Activated CD4-positive, alpha-beta T cell treated with anti-CD3 and anti-CD28 coated beads for 24 hours (primary cell): ENCODE data around the gene TNFRSF12A.
"Not testable (repeated sequence)": the region's sequence is repeated elsewhere in the genome, so short reads cannot be mapped to it uniquely, and the experiment has no call there.

Experiments used
- DNase-seq, 2 donors: peaks; one replicate each; pipeline ENCODE4 v3.0.0-alpha.2; 2020; ENCODE audit warnings: low read depth in 2 of 2

TNFRSF12A gene

DNA sequence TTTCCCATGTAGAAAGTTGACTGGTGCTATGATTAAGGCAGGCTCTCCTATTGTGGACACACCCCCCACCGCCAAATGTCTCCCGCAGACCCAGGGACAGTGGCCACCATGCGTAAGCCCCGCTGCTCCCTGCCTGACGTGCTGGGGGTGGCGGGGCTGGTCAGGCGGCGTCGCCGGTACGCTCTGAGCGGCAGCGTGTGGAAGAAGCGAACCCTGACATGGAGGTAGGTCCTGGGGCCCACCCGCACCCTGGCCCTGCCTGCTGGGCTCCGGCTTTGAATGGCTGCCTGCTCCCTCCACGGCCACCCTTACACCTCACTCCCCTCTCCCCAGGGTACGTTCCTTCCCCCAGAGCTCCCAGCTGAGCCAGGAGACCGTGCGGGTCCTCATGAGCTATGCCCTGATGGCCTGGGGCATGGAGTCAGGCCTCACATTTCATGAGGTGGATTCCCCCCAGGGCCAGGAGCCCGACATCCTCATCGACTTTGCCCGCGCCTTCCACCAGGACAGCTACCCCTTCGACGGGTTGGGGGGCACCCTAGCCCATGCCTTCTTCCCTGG lies 29.8 kb downstream of the TNFRSF12A start:
- no peak for DNase-seq

- no peak for DNase-seq
Observed at GRCh38 chr16:3050487-3050886, 30.3 kb downstream of the TNFRSF12A start.

- no peak for DNase-seq
Observed at GRCh38 chr16:3051009-3051408, 30.8 kb downstream of the TNFRSF12A start.

DNA sequence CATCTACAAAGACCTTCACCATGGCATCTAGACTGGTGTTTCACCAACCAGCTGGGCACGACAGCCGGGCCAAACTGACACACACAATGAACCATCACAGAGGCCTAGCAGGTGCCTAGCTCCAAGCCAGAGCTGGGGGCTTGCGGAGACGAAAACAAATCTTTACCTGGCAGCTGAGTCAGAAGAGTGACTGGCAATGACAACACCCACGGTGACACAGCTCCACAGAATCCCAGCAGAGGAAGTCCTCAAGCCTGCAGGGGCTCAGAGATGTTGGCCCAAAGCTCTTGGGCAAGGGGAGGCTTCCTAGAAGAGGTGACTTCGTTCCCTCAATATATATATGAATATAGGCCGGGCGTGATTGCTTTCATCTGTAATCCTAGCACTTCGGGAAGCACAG lies 31.3 kb downstream of the TNFRSF12A start:
- no peak for DNase-seq

DNA sequence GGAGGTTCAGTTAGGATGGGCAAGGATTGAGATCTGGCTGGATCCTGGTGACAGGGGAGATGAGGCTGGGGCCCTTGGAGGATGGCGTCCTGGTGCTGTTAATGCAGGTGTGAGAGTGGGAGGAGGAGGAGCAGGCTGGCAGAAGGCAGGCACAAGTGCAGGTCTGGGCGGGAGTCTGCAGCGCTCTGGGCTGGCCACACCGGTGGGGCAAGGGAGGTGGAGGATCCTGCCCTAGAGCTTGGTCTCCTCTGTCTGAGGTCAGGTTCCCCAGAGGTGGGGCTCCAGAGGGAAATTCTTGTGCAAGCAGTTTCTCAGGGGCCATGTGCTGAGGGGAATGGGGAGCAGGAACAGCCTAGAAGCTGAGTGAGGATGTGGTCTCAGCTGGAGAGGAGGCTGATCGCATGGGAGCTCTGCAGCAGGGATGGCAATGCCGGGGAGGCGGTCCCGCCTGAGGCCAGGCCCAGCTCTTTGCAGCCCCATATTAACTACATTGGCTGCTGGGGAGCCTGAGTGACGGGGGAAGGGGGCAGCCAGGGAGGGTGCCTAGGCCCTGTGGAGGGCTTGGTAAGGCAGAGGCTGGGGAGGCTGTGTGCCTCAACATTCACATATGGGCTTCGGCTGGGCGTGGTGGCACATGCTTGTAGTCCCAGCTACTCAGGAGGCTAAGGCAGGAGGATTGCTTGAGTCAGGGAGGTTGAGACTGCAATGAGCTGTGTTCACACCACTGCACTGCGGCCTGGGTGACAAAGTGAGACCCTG lies 32.6 kb downstream of the TNFRSF12A start:
- DNase-seq: not testable (repeated sequence)

- not testable (repeated sequence) for DNase-seq
Observed at GRCh38 chr16:3053330-3053710, 33.2 kb downstream of the TNFRSF12A start.

- DNase-seq: no peak
Observed at GRCh38 chr16:3054965-3055733, 35.0 kb downstream of the TNFRSF12A start.

DNA sequence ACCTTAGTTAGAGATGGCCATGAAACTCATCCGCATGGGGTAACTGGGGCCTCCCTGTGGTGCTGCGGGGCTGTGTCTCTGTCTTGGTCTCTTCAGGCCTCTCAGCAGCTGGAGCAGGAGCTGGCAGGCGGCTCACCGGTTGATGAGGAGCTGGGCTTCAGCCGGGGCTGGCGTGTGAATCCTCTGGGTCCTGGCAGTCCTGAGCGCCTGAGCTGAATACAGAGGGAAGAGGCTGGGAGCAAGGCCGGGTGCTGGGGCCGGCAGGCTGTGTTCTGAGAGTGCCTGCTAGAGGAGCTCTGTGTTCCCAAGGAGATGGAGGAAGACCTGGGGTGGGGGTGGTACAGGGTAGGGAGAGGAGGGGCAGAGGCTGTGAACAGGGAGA lies 35.6 kb downstream of the TNFRSF12A start:
- not testable (repeated sequence) for DNase-seq

GRCh38 chr16:3056336-3057180 lies 36.4 kb downstream of the TNFRSF12A start:
- DNase-seq: no peak

DNA sequence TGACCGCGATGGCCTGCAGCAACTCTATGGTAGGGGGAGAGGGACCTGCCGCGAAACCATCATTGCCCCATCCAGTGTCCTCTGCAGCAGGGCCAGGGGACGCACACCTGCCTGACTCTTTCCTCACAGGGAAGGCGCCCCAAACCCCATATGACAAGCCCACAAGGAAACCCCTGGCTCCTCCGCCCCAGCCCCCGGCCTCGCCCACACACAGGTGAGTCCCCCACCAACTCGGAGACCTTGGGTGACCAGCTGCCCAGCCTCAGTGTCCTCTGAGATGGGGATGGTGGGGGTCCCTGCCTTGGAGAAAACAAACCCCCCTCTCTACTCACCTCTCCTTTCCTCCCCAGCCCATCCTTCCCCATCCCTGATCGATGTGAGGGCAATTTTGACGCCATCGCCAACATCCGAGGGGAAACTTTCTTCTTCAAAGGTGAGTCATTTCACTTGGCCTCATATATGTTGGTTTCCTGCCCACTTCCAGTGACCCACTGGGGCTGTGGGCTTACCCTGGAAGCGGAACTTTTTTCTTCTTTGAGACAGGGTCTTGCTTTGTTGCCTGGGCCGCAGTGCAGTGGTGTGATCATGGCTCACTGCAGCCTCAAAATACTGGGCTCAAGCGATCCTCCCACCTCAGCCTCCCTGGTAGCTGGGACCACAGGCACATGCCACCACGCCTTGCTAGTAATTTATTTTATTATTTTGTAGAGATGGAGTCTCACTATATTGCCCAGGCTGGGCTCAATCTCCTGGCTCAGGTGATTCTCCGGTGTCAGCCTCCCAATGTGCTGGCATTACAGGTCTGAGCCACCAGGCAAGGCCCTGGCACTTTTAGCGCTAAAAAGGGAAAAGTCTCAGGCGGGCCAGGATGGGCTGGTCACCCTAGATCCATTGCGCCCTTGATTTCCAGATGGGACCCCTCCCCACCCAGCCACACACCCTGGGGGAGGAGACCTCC lies 37.3 kb downstream of the TNFRSF12A start:
- no peak for DNase-seq

- no peak for DNase-seq
Observed at GRCh38 chr16:3058139-3059030, 38.2 kb downstream of the TNFRSF12A start.

- DNase-seq: peak; percentile 75 to 82
Observed at GRCh38 chr16:3059041-3059722, 39.0 kb downstream of the TNFRSF12A start.

DNA sequence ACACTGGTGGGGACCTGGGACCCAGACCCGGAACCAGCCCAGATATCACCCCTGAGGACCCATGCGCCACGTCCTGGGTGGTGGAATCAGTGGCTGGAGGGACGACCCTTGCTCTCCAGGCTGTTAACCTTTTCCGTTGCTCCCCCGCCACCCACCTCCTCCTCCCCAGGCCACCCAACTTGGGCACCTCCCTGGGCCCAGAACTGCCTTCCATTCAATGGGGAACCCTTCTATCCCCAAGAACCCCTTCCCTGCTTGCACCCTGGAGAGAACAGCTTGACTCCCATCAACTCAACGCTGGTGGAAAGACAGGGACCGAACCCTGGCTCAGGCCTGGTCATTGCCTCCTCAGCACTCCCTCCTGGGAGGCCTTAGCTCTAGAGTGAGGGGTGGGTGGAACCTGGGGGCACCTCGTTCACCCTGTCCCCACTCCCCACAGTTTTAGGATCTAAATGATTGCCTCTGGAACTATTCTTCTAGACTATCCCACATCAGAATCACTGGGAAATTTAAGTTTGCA lies 39.6 kb downstream of the TNFRSF12A start:
- DNase-seq: no peak

GRCh38 chr16:3060339-3061127 lies 40.4 kb downstream of the TNFRSF12A start:
- no peak for DNase-seq

- DNase-seq: no peak
Observed at GRCh38 chr16:3062553-3062952, 42.4 kb downstream of the TNFRSF12A start.

- DNase-seq: no peak
Observed at GRCh38 chr16:3063625-3064386, 43.6 kb downstream of the TNFRSF12A start.

DNA sequence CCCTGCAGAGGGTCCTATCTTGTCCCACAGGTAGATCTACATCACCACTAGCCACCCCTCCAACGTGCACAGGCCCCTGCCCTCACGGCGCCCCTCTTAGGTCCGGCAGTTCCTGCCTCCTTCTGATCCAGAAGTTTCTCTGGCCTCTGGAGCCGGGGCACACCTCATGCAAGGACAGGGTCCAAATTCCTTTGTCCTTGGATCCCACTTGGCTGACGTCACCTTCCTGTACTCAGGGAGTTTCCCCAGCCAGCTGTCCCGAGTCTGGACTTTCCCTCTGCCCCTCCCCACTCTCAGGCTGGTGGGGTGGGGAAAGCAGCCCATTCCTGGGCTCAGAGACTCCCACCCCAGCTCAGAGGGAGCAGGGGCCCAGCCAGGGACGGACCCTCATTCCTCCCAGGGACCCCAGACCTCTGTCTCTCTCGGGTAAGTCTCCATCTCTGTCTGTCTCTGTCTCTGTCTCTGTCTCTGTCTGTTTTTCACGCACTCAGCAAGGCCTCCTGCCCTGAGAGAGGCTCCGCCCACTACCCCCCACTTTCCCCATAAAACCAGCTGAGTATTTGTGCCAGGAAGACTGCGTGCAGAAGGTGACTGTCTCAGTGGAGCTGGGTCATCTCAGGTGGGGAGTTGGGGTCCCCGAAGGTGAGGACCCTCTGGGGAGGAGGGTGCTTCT lies 45.0 kb downstream of the TNFRSF12A start, which contains the start of gene IL32:
TSS of gene IL32 (plus strand) at position 572 of the 673 bp plus-strand sequence. CDS start 172 bp downstream, outside the sequence.
- peak; percentile 61 to 66 for DNase-seq
